ENCODE results near the gene OR4F17.
"Not testable (repeated sequence)": the region's sequence is repeated elsewhere in the genome, so short reads cannot be mapped to it uniquely, and the experiment has no call there.

The OR4F17 gene, protein sequence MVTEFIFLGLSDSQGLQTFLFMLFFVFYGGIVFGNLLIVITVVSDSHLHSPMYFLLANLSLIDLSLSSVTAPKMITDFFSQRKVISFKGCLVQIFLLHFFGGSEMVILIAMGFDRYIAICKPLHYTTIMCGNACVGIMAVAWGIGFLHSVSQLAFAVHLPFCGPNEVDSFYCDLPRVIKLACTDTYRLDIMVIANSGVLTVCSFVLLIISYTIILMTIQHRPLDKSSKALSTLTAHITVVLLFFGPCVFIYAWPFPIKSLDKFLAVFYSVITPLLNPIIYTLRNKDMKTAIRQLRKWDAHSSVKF

DNA sequence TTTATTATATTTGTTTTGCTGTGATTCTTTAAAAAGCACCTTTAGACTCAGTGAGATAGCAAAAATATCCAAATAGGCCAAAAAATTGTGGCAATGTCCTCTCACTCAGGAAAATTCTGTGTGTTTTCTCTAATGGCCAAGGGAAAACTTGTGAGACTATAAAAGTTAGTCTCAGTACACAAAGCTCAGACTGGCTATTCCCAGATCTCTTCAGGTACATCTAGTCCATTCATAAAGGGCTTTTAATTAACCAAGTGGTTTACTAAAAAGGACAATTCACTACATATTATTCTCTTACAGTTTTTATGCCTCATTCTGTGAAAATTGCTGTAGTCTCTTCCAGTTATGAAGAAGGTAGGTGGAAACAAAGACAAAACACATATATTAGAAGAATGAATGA lies at the start of gene OR4F17:
Gene OR4F17 (plus strand): TSS at position 301 of the 400 bp plus-strand sequence. CDS start 3,575 bp downstream, outside the sequence.
- not testable (repeated sequence) for H3K9me3 ChIP-seq (ENCODE audit: severe bottlenecking); H3K27ac ChIP-seq; DNase-seq; H3K36me3 ChIP-seq; H3K4me3 ChIP-seq (ENCODE audit: low read depth, low read length); H3K27me3 ChIP-seq (ENCODE audit: insufficient read depth, low read depth, severe bottlenecking)

DNA sequence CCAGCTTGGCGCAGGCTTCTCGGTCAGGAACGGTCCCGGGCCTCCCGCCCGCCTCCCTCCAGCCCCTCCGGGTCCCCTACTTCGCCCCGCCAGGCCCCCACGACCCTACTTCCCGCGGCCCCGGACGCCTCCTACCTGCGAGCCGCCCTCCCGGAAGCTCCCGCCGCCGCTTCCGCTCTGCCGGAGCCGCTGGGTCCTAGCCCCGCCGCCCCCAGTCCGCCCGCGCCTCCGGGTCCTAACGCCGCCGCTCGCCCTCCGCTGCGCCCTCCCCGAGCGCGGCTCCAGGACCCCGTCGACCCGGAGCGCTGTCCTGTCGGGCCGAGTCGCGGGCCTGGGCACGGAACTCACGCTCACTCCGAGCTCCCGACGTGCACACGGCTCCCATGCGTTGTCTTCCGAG lies 36.1 kb upstream of the OR4F17 start:
- not testable (repeated sequence) for H3K36me3 ChIP-seq; H3K9me3 ChIP-seq (ENCODE audit: severe bottlenecking); H3K27me3 ChIP-seq (ENCODE audit: insufficient read depth, low read depth, severe bottlenecking); H3K27ac ChIP-seq; H3K4me3 ChIP-seq (ENCODE audit: low read depth, low read length)
- DNase-seq, result peak; percentile 26

DNA sequence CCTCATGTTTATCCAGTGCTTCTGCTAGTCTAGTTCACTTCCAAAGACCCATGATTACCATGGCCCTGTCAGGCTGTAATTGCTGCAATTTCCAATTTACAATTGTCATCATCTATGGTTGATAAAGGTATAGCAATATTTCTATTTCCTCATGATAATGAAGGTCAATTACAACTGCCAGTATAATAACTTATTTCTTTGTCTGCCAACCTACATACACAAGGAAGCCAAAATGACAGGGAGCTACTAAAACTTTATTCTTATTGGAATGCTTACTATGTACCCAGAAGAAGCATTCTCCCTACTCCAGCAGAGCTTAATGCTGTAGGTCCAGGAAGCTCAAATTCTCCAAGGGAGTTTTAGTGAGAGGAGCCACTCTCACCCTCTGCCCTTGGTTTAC lies 24.0 kb upstream of the OR4F17 start:
- not testable (repeated sequence) for H3K27ac ChIP-seq; H3K4me3 ChIP-seq (ENCODE audit: low read depth, low read length); H3K9me3 ChIP-seq (ENCODE audit: severe bottlenecking); H3K36me3 ChIP-seq; H3K27me3 ChIP-seq (ENCODE audit: insufficient read depth, low read depth, severe bottlenecking); DNase-seq

DNA sequence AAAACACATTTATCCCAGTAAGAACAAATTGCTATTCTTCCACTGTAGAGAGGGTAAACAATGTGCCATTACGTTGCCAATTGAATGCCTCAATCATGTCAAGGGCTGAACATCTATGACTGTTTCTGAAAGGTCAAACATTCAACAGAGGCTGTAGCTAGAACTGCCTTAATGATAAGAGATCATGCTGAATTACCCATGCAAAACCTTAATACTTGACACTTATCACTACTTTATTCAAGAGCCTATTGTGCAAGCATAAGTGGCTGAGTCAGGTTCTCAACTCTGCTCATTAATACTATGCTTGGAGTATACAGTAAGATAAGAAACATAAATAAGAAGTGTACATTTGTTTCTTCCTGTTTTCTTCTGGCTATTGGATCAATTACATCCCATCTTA lies 23.3 kb upstream of the OR4F17 start:
- not testable (repeated sequence) for H3K36me3 ChIP-seq; H3K27ac ChIP-seq; H3K9me3 ChIP-seq (ENCODE audit: severe bottlenecking); H3K27me3 ChIP-seq (ENCODE audit: insufficient read depth, low read depth, severe bottlenecking); H3K4me3 ChIP-seq (ENCODE audit: low read depth, low read length); DNase-seq

DNA sequence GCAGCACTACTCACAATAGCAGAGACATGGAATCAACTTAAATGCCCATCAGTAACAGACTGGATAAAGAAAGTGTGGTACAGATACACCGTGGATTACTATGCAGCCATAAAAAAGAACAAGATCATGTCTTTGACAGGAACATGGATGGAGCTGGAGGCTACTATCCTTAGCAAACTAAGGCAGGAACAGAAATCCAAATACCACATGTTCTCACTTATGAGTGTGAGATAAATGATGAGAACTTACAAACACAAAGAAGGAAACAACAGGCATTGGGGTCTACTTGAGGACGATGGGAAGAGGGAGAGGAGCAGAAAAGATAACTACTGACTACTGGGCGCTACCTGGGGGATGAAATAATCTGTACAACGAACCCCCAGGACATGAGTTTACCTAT lies 16.2 kb upstream of the OR4F17 start:
- H3K4me3 ChIP-seq (ENCODE audit: low read depth, low read length); H3K9me3 ChIP-seq (ENCODE audit: severe bottlenecking); H3K27me3 ChIP-seq (ENCODE audit: insufficient read depth, low read depth, severe bottlenecking); H3K36me3 ChIP-seq; DNase-seq; H3K27ac ChIP-seq: not testable (repeated sequence)

DNA sequence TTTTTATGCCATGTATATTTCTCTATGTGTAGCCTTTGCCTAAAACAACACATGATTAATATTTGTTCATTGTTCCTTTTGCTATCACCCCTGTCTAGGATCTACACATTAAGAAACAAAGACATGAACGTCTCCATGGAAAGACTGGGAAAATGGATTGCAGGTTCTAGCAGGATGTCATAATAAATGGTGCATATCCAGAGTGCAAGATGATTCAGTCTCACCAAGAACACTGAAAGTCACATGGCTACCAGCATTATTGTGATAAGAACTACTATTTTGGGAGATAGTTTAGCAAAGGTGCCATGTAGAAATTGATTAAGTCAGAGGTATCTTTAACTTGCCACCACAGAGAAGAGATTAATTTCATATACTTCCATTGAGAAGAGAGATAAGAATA lies 12.1 kb upstream of the OR4F17 start:
- not testable (repeated sequence) for H3K4me3 ChIP-seq (ENCODE audit: low read depth, low read length); H3K27me3 ChIP-seq (ENCODE audit: insufficient read depth, low read depth, severe bottlenecking); H3K27ac ChIP-seq; H3K9me3 ChIP-seq (ENCODE audit: severe bottlenecking); DNase-seq; H3K36me3 ChIP-seq

DNA sequence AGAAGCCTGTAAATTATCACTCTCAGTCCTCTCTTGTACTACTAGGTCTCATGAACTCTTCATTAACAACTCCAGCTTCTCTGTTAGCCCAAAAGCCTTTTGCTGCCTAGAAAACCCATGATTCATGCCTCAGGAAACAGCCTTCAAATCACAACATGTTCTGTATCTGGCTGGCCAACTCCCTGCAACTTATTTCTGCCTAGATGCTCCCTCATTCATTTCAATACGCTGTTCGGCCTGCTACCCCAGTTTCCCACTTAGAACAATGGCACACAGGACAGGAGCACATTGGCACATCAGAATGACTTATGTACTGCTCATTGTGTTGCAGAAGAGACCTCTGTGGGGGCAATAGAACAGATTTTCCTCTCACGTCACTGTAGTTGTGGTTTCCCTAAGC lies 9.3 kb upstream of the OR4F17 start:
- DNase-seq; H3K36me3 ChIP-seq; H3K27ac ChIP-seq; H3K9me3 ChIP-seq (ENCODE audit: severe bottlenecking); H3K27me3 ChIP-seq (ENCODE audit: insufficient read depth, low read depth, severe bottlenecking); H3K4me3 ChIP-seq (ENCODE audit: low read depth, low read length): not testable (repeated sequence)

DNA sequence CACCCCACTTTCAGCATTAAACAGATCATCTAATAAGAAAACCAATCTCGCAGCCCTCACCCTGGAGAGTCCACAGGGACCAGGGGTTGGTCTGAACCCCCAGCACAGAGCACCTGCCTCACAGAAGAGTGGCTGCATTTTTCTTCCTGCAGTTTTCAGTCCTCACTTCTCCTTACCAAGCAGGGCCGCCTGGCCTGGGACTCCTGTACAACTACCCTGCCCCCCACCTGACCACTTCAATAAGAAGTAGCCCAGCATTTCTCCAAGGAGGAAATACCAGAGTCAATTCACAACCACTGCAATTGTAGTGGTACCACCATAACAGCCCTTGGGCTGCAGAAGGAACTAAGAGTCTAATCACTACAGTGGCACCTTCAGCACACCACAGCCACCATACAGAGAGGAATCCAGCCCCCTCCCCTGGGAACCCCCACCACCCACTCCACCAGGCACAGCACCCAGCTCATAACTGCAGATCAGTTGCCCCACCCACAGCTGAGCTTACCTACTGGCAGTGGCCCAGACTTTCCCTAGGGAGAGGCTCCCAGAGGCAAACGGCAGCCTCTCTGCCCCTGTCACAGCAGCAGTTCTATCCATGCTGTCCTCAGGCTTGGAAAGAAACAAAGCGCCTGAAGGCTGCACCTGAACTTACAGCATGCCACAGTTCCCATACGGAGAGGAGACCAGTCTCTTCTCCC lies 13.7 kb downstream of the OR4F17 start:
- not testable (repeated sequence) for H3K27ac ChIP-seq, DNase-seq

More for the DNA sequence above, 13.7 kb downstream of the OR4F17 start:
- H3K27me3 ChIP-seq (ENCODE audit: insufficient read depth, low read depth, severe bottlenecking); H3K9me3 ChIP-seq (ENCODE audit: severe bottlenecking); H3K36me3 ChIP-seq; H3K4me3 ChIP-seq (ENCODE audit: low read depth, low read length): not testable (repeated sequence)

Measured in WERI-Rb-1 (cell line).